GM20000 (cell line): ENCODE measurements around the gene SIGLEC14.
"Not testable (repeated sequence)": the region's sequence is repeated elsewhere in the genome, so short reads cannot be mapped to it uniquely, and the experiment has no call there.

Experiments
- DNase-seq: peaks from one replicate; pipeline ENCODE4 v3.0.0; 2012; ENCODE audit warnings: low spot score
- TF ChIP-seq, protein P1 (sequence below): IDR thresholded peaks from 2 replicates; pipeline ENCODE4 v1.5.1; 2012; ENCODE audit warnings: mild to moderate bottlenecking, control low read depth; ENCODE audit errors: extremely low read depth, missing control alignments

SIGLEC14 gene

DNA sequence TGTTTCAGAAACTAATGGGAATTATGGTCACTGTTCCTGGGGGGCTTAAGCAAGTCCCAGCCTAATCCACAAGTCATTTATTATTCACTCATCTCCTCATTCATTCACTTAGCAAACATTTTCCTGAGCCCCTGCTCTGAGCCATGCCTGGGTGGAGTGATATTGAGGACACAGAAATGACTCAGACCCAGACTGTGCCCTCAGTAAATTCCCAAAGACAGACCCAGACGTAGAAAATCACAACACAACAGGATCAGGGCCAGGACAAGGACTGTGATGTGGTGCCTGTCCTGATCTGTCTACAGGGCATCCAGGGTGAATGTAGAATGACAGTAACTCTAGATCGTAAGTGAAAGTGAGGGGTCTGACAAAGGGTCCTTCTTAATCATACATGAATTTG is 39.5 kb upstream of the SIGLEC14 start:
- DNase-seq: no peak
- TF ChIP-seq, protein P1, sequence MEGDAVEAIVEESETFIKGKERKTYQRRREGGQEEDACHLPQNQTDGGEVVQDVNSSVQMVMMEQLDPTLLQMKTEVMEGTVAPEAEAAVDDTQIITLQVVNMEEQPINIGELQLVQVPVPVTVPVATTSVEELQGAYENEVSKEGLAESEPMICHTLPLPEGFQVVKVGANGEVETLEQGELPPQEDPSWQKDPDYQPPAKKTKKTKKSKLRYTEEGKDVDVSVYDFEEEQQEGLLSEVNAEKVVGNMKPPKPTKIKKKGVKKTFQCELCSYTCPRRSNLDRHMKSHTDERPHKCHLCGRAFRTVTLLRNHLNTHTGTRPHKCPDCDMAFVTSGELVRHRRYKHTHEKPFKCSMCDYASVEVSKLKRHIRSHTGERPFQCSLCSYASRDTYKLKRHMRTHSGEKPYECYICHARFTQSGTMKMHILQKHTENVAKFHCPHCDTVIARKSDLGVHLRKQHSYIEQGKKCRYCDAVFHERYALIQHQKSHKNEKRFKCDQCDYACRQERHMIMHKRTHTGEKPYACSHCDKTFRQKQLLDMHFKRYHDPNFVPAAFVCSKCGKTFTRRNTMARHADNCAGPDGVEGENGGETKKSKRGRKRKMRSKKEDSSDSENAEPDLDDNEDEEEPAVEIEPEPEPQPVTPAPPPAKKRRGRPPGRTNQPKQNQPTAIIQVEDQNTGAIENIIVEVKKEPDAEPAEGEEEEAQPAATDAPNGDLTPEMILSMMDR: no peak

DNA sequence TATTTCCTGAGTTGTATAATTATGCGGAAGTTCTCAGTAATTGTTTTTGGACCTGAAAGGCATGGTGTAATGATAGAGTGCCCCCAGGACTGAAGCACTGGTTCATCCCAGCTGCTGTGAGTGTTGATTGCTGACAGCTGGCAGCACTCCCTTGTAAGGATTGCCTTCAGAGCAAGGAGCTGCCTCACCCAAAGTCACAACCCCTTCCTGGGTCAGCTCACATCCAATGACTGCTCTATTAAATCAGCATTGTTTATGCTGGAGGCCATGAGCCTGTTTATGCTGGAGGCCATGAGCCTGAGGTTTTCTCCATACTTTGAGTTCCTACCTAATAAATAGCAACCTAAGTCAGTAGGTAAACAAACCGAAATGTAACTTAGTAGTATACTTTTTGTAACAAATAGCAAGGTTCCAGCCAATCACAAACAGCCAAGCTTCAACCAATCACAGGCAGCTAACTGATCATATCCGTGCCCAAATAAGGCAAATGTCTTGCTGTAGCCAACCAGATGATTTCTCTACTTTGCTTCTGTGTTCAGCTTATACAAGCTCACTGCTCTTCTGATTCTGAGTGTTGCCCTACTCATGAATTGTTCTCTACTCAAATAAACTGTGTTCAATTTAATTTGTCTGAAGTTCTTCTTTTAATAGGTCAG is 34.8 kb upstream of the SIGLEC14 start:
- TF ChIP-seq, protein P1: no peak
- no peak for DNase-seq

DNA sequence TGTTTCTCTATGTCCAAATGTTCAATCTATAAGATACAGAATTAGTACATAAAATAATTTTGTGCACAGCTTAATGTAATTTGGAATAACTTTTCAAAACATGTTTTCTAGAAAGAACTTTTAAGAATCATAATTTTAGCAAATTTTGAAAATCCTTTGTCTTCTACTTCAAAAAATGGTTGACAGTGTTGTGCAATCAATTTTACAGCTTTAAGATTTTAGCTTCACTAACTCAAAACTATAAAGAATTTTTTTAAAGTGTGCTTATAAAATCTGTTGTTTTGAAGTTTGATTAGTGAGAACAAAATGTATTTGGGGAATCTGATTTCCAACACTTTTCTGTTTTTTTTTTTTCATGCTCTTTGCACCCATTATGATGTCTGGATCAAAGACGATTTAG is 33.8 kb upstream of the SIGLEC14 start:
- no peak for DNase-seq

DNA sequence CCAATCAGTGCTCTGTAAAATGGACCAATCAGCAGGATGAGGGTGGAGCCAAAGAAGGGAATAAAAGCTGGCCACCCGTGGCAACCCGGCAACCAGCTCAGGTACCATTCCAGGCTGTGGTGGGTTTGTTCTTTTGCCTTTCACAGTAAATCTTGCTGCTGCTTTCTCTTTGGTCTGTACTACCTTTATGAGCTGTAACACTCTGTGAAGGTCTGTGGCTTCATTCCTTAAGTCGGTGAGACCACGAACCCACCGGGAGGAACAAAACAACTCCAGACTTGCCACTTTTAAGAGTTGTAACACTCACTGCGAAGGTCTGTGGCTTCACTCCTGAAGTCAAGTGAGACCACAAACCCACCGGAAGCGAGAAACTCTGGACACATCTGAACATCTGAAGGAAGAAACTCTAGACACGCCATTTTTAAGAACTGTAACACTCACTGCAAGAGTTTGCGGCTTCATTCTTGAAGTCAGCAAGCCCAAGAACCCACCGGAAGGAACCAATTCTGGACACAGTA is 30.0 kb upstream of the SIGLEC14 start:
- no peak for DNase-seq
- TF ChIP-seq, protein P1: no peak

More for the DNA sequence above, 33.8 kb upstream of the SIGLEC14 start:
- TF ChIP-seq, protein P1: no peak

DNA sequence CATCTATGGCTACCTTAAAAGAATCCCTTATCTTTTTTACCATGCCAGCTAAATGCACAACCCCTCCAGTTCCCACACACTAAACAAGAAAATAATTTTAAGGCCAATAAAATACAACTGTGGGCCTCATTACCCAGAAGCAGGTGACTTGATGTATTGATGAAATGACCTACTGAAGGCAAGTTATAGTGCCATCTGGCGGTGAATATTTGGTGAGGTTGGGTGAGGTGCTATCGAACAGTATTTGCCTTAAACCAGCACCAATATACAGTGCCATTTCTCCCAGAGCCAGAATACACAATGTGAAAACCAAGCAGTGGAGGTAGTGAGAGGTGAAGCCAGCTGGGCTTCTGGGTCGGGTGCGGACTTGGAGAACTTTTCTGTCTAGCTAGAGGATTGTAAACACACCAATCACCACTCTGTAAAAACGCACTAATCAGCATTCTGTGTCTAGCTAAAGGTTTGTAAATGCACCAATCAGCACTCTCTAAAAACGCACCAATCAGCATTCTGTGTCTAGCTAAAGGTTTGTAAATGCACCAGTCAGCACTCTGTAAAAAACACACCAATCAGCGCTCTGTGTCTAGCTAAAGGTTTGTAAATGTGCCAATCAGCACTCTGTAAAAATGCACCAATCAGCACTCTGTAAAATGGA is 29.4 kb upstream of the SIGLEC14 start:
- not testable (repeated sequence) for DNase-seq

DNA sequence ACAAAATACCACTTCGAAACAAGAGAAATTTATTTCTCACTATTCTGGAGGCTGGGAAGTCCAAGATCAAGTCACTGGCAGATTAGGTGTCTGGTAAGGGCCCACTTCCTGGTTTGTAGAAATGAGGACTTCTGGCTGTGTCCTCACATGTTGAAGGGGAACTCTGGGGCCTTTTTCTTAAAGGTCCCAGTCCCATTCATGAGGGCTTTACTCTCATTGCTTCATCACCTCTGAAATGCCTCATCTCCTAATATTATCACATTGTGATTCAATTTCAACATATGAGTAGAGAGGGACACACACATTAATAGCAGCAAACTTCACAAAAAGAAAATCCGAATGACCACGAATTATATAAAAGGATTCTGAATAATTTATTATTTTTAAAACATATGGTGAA is 21.6 kb upstream of the SIGLEC14 start:
- TF ChIP-seq, protein P1: no peak
- DNase-seq: no peak

DNA sequence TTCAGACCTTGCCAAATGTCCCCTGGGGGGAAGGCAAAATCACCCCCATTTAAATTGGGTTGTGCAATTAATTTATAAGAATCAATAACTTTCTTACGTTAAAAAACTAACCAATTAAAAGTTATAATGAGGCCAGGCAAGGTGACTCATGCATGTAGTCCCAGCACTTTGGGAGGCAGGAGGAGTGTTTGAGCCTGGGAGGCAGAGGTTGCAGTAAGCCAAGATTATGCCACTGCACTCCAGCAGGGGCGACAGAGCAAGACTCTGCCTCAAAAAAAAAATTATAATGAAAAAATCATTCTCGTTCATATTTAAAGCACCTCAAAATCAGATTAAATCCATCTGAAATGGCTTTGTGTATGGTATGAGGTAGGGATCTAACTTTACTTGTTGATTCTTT is 18.4 kb upstream of the SIGLEC14 start:
- TF ChIP-seq, protein P1: no peak
- DNase-seq: no peak

DNA sequence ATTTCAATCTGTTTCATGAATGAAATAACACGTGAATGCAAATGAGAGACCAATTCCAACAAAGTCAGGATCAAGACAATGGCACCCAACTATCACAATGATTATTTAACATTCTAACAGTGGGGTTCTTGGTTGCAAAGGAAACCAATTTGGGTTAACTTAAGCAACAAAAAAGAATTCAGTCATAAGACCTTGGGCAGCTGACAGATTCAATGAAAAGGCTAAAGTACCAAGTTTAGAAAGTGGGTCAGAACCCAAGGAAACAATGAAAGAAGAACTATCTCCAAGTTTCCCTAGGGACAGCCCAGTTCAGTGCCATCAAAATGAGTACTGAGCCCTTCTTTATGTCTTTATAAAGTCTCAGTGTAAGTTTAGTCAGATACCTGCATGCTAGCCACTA is 17.5 kb upstream of the SIGLEC14 start:
- DNase-seq: no peak
- TF ChIP-seq, protein P1: no peak
